GM12892 (cell line): ENCODE data around the gene PPP2R1B.

Experiments
- POLR2A ChIP-seq: IDR thresholded peaks from 2 replicates; pipeline ENCODE4 v1.6.1; 2011; ENCODE audit warnings: low read depth, low read length, control low read depth
- POLR2AphosphoS5 ChIP-seq: IDR thresholded peaks from 2 replicates; pipeline ENCODE4 v1.6.1; 2011; ENCODE audit warnings: low read depth, low read length, control low read depth
- TAF1 ChIP-seq: IDR thresholded peaks from 2 replicates; pipeline ENCODE4 v1.6.1; 2011; ENCODE audit warnings: low read depth, mild to moderate bottlenecking, control low read depth, low read length, borderline replicate concordance

- TF ChIP-seq POLR2AphosphoS5 (no peak), POLR2A (no peak), TAF1 (no peak)
Measured at GRCh38 chr11:111718436-111718835, 47.8 kb downstream of the PPP2R1B start.
